ENCODE data around the gene METRNL.

DNA sequence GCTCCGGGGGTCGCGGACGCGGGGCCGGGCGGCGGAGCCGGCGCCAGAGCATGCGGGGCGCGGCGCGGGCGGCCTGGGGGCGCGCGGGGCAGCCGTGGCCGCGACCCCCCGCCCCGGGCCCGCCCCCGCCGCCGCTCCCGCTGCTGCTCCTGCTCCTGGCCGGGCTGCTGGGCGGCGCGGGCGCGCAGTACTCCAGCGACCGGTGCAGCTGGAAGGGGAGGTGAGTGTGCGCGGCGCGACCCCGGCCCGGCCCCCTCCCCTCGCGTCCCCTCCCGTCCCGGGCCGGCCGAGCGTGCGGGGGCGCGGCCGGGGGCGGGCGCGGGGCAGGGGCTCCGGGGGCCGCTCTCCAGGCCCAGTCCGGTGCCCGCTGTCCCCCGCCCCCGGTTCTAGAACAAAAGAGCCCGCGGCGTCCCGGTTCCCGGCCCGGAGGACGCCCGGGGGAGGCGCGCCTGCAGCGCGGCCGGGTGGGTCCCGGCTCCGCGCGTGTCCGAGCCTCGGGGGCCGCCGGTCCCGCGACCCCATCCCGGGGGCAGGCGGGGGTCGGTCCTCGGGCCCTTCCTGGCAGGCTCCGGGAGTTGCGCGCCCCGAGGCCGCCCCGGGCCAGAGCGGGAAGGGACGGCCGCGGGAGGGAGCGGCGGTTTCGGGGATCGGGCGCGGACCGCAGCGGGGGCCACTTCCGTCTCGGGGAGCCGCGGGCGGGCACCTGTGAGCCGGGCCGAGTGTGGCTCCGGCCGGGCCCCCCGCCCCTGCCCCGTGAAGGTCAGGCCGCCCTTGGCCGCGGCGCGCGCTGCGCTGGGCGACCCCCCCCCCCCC is 563 bp downstream of the METRNL start:
- TF ChIP-seq POLR2AphosphoS5 (IDR thresholded peaks at IDR 0.05; ENCODE audit: low read depth, low read length), result no peak
- TF ChIP-seq SIN3A (IDR thresholded peaks at IDR 0.05; ENCODE audit: borderline replicate concordance, insufficient read depth, low read length), result no peak
- TF ChIP-seq, protein P1, sequence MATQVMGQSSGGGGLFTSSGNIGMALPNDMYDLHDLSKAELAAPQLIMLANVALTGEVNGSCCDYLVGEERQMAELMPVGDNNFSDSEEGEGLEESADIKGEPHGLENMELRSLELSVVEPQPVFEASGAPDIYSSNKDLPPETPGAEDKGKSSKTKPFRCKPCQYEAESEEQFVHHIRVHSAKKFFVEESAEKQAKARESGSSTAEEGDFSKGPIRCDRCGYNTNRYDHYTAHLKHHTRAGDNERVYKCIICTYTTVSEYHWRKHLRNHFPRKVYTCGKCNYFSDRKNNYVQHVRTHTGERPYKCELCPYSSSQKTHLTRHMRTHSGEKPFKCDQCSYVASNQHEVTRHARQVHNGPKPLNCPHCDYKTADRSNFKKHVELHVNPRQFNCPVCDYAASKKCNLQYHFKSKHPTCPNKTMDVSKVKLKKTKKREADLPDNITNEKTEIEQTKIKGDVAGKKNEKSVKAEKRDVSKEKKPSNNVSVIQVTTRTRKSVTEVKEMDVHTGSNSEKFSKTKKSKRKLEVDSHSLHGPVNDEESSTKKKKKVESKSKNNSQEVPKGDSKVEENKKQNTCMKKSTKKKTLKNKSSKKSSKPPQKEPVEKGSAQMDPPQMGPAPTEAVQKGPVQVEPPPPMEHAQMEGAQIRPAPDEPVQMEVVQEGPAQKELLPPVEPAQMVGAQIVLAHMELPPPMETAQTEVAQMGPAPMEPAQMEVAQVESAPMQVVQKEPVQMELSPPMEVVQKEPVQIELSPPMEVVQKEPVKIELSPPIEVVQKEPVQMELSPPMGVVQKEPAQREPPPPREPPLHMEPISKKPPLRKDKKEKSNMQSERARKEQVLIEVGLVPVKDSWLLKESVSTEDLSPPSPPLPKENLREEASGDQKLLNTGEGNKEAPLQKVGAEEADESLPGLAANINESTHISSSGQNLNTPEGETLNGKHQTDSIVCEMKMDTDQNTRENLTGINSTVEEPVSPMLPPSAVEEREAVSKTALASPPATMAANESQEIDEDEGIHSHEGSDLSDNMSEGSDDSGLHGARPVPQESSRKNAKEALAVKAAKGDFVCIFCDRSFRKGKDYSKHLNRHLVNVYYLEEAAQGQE (IDR thresholded peaks at IDR 0.05; ENCODE audit: insufficient read depth in 1 of 2, low read depth in 2 of 2, low read length in 2 of 2), result no peak
- TF ChIP-seq TAF1 (IDR thresholded peaks at IDR 0.05; ENCODE audit: borderline replicate concordance, insufficient read depth, low read length), result no peak
